ENCODE results near the gene SFTPB.

GRCh38 chr2:85698880-85699254 is 30.9 kb upstream of the SFTPB start:
- TF ChIP-seq CTCF (conservative IDR thresholded peaks at IDR 0.05): no peak
- TF ChIP-seq EZH2 (IDR thresholded peaks at IDR 0.05; ENCODE audit: low read depth): no peak

Measured in PC-9 (cell line).